H1 (cell line): ENCODE results near the gene MLPH. TPM values are rescaled to one million over a fixed set of nuclear protein-coding genes. Genes with fewer than 3 reads are reported as not detected.

ENCODE experiments used
- CTCF ChIA-PET: fragments of 300-600 bp; sonication (Branson Sonifier 250); formaldehyde crosslinking; loops from one replicate; lab custom pipeline; 2021; ENCODE audit not compliant: partially characterized antibody; lab: Charles Lee
- POLR2A ChIA-PET: fragments of 300-600 bp; sonication (Branson Sonifier 250); formaldehyde crosslinking; loops from one replicate; lab custom pipeline; 2021; ENCODE audit warnings: inconsistent platforms; ENCODE audit not compliant: partially characterized antibody; lab: Charles Lee
- DNase-seq, 2 experiments: peaks; one replicate each; pipeline versions ENCODE4 v3.0.0 to v3.0.0-alpha.2; 2010 to 2022; ENCODE audit warnings: low spot score in 2 of 2, low read depth in 1 of 2, mixed read lengths in 1 of 2
- FAIRE-seq: peaks from 2 replicates; lab custom pipeline; 2011; peaks lifted over from hg19 to GRCh38; lab: Jason Lieb, UNC
- H2AFZ ChIP-seq: 2 replicates; pipeline ENCODE4 v1.8.1; 2012; ENCODE audit warnings: low read length, inconsistent platforms
- H2AK5ac ChIP-seq: 2 replicates; pipeline ENCODE4 v1.6.1; 2013; ENCODE audit warnings: low read depth, low read length
- H2BK120ac ChIP-seq: replicated peaks from 2 replicates; pipeline ENCODE3; 2013; ENCODE audit warnings: low read depth, low read length, inconsistent platforms
- H2BK12ac ChIP-seq: 2 replicates; pipeline ENCODE4 v1.6.1; 2013; ENCODE audit warnings: low read depth, low read length
- H2BK15ac ChIP-seq: 2 replicates; pipeline ENCODE4 v1.6.1; 2013; ENCODE audit warnings: low read length
- H2BK20ac ChIP-seq: 2 replicates; pipeline ENCODE4 v1.6.1; 2013; ENCODE audit warnings: low read length
- H2BK5ac ChIP-seq: 2 replicates; pipeline ENCODE4 v1.6.1; 2013; ENCODE audit warnings: low read depth, low read length
- H3K14ac ChIP-seq: 2 replicates; pipeline ENCODE4 v1.6.1; 2013; ENCODE audit warnings: inconsistent platforms; ENCODE audit not compliant: insufficient read length
- H3K18ac ChIP-seq: 2 replicates; pipeline ENCODE4 v1.6.1; 2013; ENCODE audit warnings: low read length; ENCODE audit errors: extremely low read depth
- H3K23ac ChIP-seq: 2 replicates; pipeline ENCODE4 v1.6.1; 2013; ENCODE audit warnings: inconsistent platforms; ENCODE audit not compliant: insufficient read length
- H3K23me2 ChIP-seq: 2 replicates; pipeline ENCODE4 v1.6.1; 2013; ENCODE audit warnings: low read depth, low read length
- H3K27ac ChIP-seq: 2 replicates; pipeline ENCODE4 v1.6.1; 2011; ENCODE audit warnings: low read depth, low read length, inconsistent platforms
- H3K27me3 ChIP-seq, 4 experiments: replicated peaks in 1 of 4; 1 replicate in 1 of 4; 2 replicates in 3 of 4; pipeline versions ENCODE4 v1.6.1 to v1.8.1; 2011 to 2013; ENCODE audit warnings: low read length in 3 of 4, mild to moderate bottlenecking in 3 of 4, inconsistent platforms in 2 of 4, mixed read lengths in 2 of 4, moderate library complexity in 1 of 4; ENCODE audit not compliant: control insufficient read depth in 3 of 4, insufficient read depth in 3 of 4; ENCODE audit errors: extremely low read depth in 1 of 4
- H3K36me3 ChIP-seq, 4 experiments: 2 replicates each; pipeline versions ENCODE4 v1.6.1 to v1.8.1; 2011 to 2013; ENCODE audit warnings: mild to moderate bottlenecking in 4 of 4, low read length in 3 of 4, moderate library complexity in 2 of 4, control low read depth in 1 of 4, inconsistent platforms in 1 of 4; ENCODE audit not compliant: insufficient read depth in 4 of 4, control insufficient read depth in 2 of 4
- H3K4ac ChIP-seq: replicated peaks from 2 replicates; pipeline ENCODE3; 2013; ENCODE audit warnings: low read length, low read depth, mixed read lengths, inconsistent platforms; ENCODE audit not compliant: insufficient read length
- H3K4me1 ChIP-seq, 4 experiments: replicated peaks in 1 of 4; 1 replicate in 1 of 4; 2 replicates in 3 of 4; pipeline versions ENCODE4 v1.6.1 to v1.8.1; 2011 to 2013; ENCODE audit warnings: low read length in 3 of 4, inconsistent platforms in 2 of 4, mixed read lengths in 1 of 4; ENCODE audit not compliant: insufficient read depth in 4 of 4, control insufficient read depth in 3 of 4
- H3K4me2 ChIP-seq, 2 experiments: 2 replicates each; pipeline versions ENCODE4 v1.6.1 to v1.8.1; 2011 to 2013; ENCODE audit warnings: low read depth in 2 of 2, low read length in 2 of 2, control low read depth in 1 of 2, inconsistent platforms in 1 of 2, mild to moderate bottlenecking in 1 of 2; ENCODE audit not compliant: insufficient read depth in 1 of 2
- H3K4me3 ChIP-seq, 4 experiments: fragments of 200-600, 300-600 bp in 1 of 4; sonication (generic), shearing (Covaris generic), sonication (Bioruptor Twin) in 1 of 4; 2 replicates each; pipeline versions ENCODE4 v1.5.1 to v1.8.1; 2011 to 2016; ENCODE audit warnings: low read length in 4 of 4, low read depth in 3 of 4, control low read depth in 2 of 4, inconsistent platforms in 2 of 4, mild to moderate bottlenecking in 2 of 4, mixed read lengths in 1 of 4, moderate library complexity in 1 of 4; ENCODE audit not compliant: insufficient read depth in 2 of 4; ENCODE audit errors: extremely low read depth in 1 of 4
- H3K56ac ChIP-seq: replicated peaks from 2 replicates; pipeline ENCODE3; 2013; ENCODE audit warnings: low read depth, mild to moderate bottlenecking, mixed read lengths, low read length, inconsistent platforms; ENCODE audit not compliant: insufficient read length
- H3K79me1 ChIP-seq: 2 replicates; pipeline ENCODE4 v1.6.1; 2013; ENCODE audit warnings: low read depth, low read length, control low read depth
- H3K79me2 ChIP-seq, 2 experiments: 2 replicates each; pipeline versions ENCODE4 v1.6.1 to v1.8.1; 2012 to 2013; ENCODE audit warnings: low read length in 2 of 2, mild to moderate bottlenecking in 2 of 2, inconsistent platforms in 1 of 2; ENCODE audit not compliant: insufficient read depth in 2 of 2, control insufficient read depth in 1 of 2
- H3K9ac ChIP-seq, 4 experiments: replicated peaks in 1 of 4; 1 replicate in 1 of 4; 2 replicates in 3 of 4; pipeline versions ENCODE4 v1.6.1 to v1.8.1; 2011 to 2013; ENCODE audit warnings: low read depth in 3 of 4, low read length in 3 of 4, control low read depth in 2 of 4, mild to moderate bottlenecking in 2 of 4, moderate library complexity in 2 of 4, inconsistent platforms in 1 of 4; ENCODE audit errors: extremely low read depth in 1 of 4
- H3K9me3 ChIP-seq, 2 experiments: 2 replicates each; pipeline versions ENCODE4 v1.6.1 to v1.8.1; 2012 to 2013; ENCODE audit warnings: mild to moderate bottlenecking in 2 of 2, moderate library complexity in 2 of 2, control low read depth in 1 of 2, inconsistent platforms in 1 of 2, low read depth in 1 of 2, low read length in 1 of 2, mixed read lengths in 1 of 2; ENCODE audit not compliant: insufficient read depth in 2 of 2
- H4K20me1 ChIP-seq, 2 experiments: replicated peaks in 1 of 2; 2 replicates each; pipeline versions ENCODE3 to v1.8.1; 2011 to 2013; ENCODE audit warnings: inconsistent platforms in 2 of 2, low read length in 2 of 2, mild to moderate bottlenecking in 1 of 2; ENCODE audit not compliant: insufficient read depth in 2 of 2, control insufficient read depth in 1 of 2
- H4K5ac ChIP-seq: 2 replicates; pipeline ENCODE4 v1.6.1; 2013; ENCODE audit warnings: low read length, low read depth, mixed read lengths, inconsistent platforms; ENCODE audit not compliant: insufficient read length
- H4K8ac ChIP-seq: 2 replicates; pipeline ENCODE4 v1.8.0; 2013; ENCODE audit warnings: mild to moderate bottlenecking, moderate library complexity, low read length, inconsistent platforms; ENCODE audit not compliant: insufficient read depth; ENCODE audit errors: extremely low read depth
- H4K91ac ChIP-seq: replicated peaks from 2 replicates; pipeline ENCODE3; 2013; ENCODE audit warnings: low read length, mixed read lengths, inconsistent platforms; ENCODE audit not compliant: insufficient read length
- CTBP2 ChIP-seq: IDR thresholded peaks from 2 replicates; pipeline ENCODE4 v1.7.0; 2011; ENCODE audit warnings: borderline replicate concordance, mild to moderate bottlenecking, moderate library complexity, mixed read lengths, low read length; ENCODE audit not compliant: insufficient read depth, insufficient read length
- EGR1 ChIP-seq: IDR thresholded peaks from 2 replicates; pipeline ENCODE4 v1.6.1; 2011; ENCODE audit warnings: low read depth, low read length, borderline replicate concordance
- GABPA ChIP-seq: IDR thresholded peaks from 2 replicates; pipeline ENCODE4 v1.6.1; 2011; ENCODE audit warnings: mild to moderate bottlenecking, low read length, moderate library complexity, borderline replicate concordance; ENCODE audit not compliant: insufficient read depth
- GTF2F1 ChIP-seq: IDR thresholded peaks from 2 replicates; pipeline ENCODE4 v1.6.1; 2012; ENCODE audit warnings: low read depth, low read length, improper control_type of control experiment, borderline replicate concordance
- JUND ChIP-seq: IDR thresholded peaks from 2 replicates; pipeline ENCODE4 v1.6.1; 2011; ENCODE audit warnings: mild to moderate bottlenecking, improper control_type of control experiment, low read length
- RAD21 ChIP-seq, 2 experiments: IDR thresholded peaks in 1 of 2; conservative IDR thresholded peaks in 1 of 2; 2 replicates each; pipeline ENCODE4 v1.6.1; 2011; ENCODE audit warnings: low read depth in 2 of 2, low read length in 2 of 2, improper control_type of control experiment in 1 of 2, inconsistent platforms in 1 of 2, mild to moderate bottlenecking in 1 of 2, moderate library complexity in 1 of 2
- SP4 ChIP-seq: IDR thresholded peaks from 2 replicates; pipeline ENCODE4 v1.6.1; 2012; ENCODE audit warnings: low read length, inconsistent platforms
- TAF1 ChIP-seq: IDR thresholded peaks from 2 replicates; pipeline ENCODE4 v1.6.1; 2011; ENCODE audit warnings: mild to moderate bottlenecking, low read depth, low read length
- TBP ChIP-seq: IDR thresholded peaks from 2 replicates; pipeline ENCODE4 v1.6.1; 2011; ENCODE audit warnings: low read depth, low read length, improper control_type of control experiment
- TEAD4 ChIP-seq: IDR thresholded peaks from 2 replicates; pipeline ENCODE4 v1.6.1; 2012; ENCODE audit warnings: low read depth, low read length, inconsistent platforms, mixed read lengths
- WGBS, 2 experiments: shearing (Covaris generic) in 1 of 2; methylation state at CpG; one replicate each; pipeline versions ENCODE4 v1.1.6 to v1.1.7; 2013 to 2015; ENCODE audit warnings: low lambda C conversion rate in 2 of 2, mixed read lengths in 2 of 2, inconsistent platforms in 1 of 2, low coverage in 1 of 2, missing lambda C conversion rate in 1 of 2; ENCODE audit not compliant: insufficient replicate concordance in 2 of 2, insufficient coverage in 1 of 2, insufficient read length in 1 of 2; ENCODE audit errors: extremely low coverage in 1 of 2, missing lambda C conversion rate in 1 of 2; 5-methylcytosine and 5-hydroxymethylcytosine counted together
- polyA plus RNA-seq, 7 experiments: library from polyadenylated mRNA; depleted of rRNA in 3 of 7; stranded (reverse) in 5 of 7; unstranded in 2 of 7; fragments of >200 nt in 5 of 7; fragments of 200-250 nt in 2 of 7; gene quantifications; 1 replicate in 5 of 7; 2 replicates in 1 of 7; 4 replicates in 1 of 7; pipeline versions ENCODE4 v1.2.1 to v1.2.3, GENCODE V29; 2011 to 2013; ENCODE audit warnings: missing spikeins in 2 of 7, mixed read lengths in 2 of 7
- total RNA-seq: library from RNA; stranded (reverse); fragmentation: NEBNext Ultra II Directional; extraction: Animal tissue kit (Norgen Biotek cat#: 25700); gene quantifications from 2 replicates; pipeline ENCODE4 v1.2.1, GENCODE V29; 2021

Gene MLPH
- total and polyA plus RNA-seq, 2 of the 8 experiments (the other 6 are each of a cell fraction or from before 2014, with no cell fraction given): 12.7 to 17.0 TPM

DNA sequence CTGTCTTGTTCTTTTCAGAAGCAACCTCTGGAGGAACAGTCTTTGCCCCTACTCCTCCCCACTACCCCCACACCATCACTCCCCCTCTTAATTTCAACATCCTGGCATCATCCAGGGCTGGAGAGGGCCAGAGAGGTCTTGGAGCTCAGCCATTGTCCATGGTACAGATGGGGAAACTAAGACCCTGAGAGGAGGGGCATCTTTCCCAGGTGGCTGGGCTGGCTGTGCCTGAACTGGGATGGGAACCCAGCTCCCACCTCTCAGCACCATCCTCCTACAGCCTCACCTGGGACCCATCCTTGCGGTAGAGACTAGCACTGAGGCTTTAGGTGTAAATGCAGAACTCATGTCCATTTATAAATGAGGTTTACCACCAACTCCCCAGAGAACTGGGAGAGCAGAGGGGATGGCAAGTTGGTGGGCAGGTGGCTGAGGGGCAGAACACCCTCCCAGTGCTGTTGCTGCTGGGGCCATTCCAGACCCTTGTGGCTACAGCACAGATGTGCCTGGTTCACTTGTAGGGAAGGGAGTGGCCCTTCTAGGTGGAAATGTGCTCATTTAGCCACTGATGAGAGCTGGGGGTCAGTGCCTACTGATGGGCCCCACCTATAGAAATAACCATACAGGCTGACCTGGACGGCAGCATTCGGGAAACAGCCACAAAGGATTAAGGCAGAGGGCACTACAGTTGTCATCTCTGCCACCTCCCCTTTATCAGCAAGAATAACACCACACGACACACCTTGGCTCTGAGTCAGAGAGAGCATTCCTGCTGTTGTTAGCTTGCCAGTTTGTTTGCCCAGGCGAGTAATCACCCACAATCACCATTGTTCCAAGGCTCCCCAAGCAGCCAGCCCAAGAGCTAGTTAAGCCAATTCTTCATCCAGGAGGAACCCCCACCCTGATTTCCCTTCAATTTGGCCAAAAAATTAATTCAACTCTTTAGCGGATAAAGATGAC lies 2.1 kb downstream of the MLPH start:
- Histone ChIP-seq H3K4ac (no peak overlapping the region), H2AFZ (no peak overlapping the region), H2BK12ac (peak overlapping the region; percentile 92), H3K56ac (no peak overlapping the region), H3K4me1 (peaks cover 9 to 28% (median 23%) of the 10 kb centered on the region in 4 experiments), H3K4me2 (peak overlapping the region; percentile 7 to 55; a peak in 3 of 4 replicates), H2AK5ac (peak overlapping the region; percentile 54), H3K79me1 (no peaks in the 10 kb centered on the region; the same call in 1 of the 2 replicates), H2BK20ac (peak overlapping the region; percentile 2; the same call in 1 of the 2 replicates), H3K18ac (peak overlapping the region; percentile 81; the same call in 1 of the 2 replicates), H4K20me1 (no peaks in the 10 kb centered on the region), H3K23me2 (peaks cover 12% of the 10 kb centered on the region; the same call in 1 of the 2 replicates), H2BK5ac (peak overlapping the region; percentile 54), H3K9ac (no peak overlapping the region), H2BK120ac (peak overlapping the region; percentile 13), H3K36me3 (peaks cover 0 to 12% (median 6%) of the 10 kb centered on the region in 4 experiments; a peak in 3 of 8 replicates), H4K5ac (no peak overlapping the region), H4K91ac (peak overlapping the region; percentile 81), H3K14ac (no peak overlapping the region), H3K9me3 (peaks cover 9 to 13% of the 10 kb centered on the region in 2 experiments), H3K23ac (no peak overlapping the region), H3K27me3 (peaks cover 6 to 32% (median 22%) of the 10 kb centered on the region in 4 experiments; a peak in 6 of 7 replicates), H2BK15ac (peak overlapping the region; percentile 54; the same call in 1 of the 2 replicates), H3K4me3 (peak overlapping the region in 1 of 4 experiments; percentile 41; a peak in 1 of 8 replicates), H3K79me2 (peaks cover 0 to 2% of the 10 kb centered on the region in 2 experiments; a peak in 1 of 4 replicates), H4K8ac (peak overlapping the region; percentile 20; the same call in 1 of the 2 replicates), H3K27ac (peak overlapping the region; percentile 53; the same call in 1 of the 2 replicates)
- POLR2A ChIA-PET: interaction anchor here (0.7 to 3.1 kb wide), 5 partner anchors 8 to 18 kb away, joined by 3 to 9 read pairs (median 3); no protein-coding TSS in a partner anchor
- DNase-seq (no peak), FAIRE-seq (no peak)
- CTCF ChIA-PET: interaction anchor here (0.8 to 7.3 kb wide), 8 partner anchors 14 to 650 kb away, joined by 3 to 48 read pairs (median 4); no protein-coding TSS in a partner anchor
- WGBS, 2 experiments: 73% methylated on average over 6 of the region's 6 CpGs; no CpG with 5 or more reads in 1 of the 2 experiments
- TF ChIP-seq GABPA (no peak), RAD21 (IDR thresholded peaks at IDR 0.05 in 1 of 2, conservative IDR thresholded peaks at IDR 0.05 in 1 of 2; ENCODE audit: low read depth in 2 of 2, low read length in 2 of 2) (no peak), TAF1 (no peak), TBP (no peak), JUND (no peak), TEAD4 (no peak), CTBP2 (no peak), SP4 (no peak), EGR1 (no peak), GTF2F1 (no peak)
